ENCODE results near the gene EPHA6. TPM values are rescaled to one million over a fixed set of nuclear protein-coding genes. Genes with fewer than 3 reads are reported as not detected.

EPHA6 gene
- total and polyA plus RNA-seq, 7 experiments from 2014 or later, result not detected

- ATAC-seq, result no peak
- POLR2A ChIA-PET, result no interaction called here
Measured at GRCh38 chr3:97125902-97126499, 311.6 kb downstream of the EPHA6 start.

GRCh38 chr3:97131476-97131875 is 317.1 kb downstream of the EPHA6 start:
- Histone ChIP-seq H3K27me3 (ENCODE audit: control insufficient read depth in 2 of 2, insufficient read depth in 2 of 2, low read length in 2 of 2) (no peaks in the 10 kb centered on the region), H3K9me3 (ENCODE audit: control insufficient read depth in 2 of 3, low read length in 3 of 3) (no peaks in the 10 kb centered on the region), H3K4me3 (ENCODE audit: low read length) (no peak overlapping the region), H3K36me3 (ENCODE audit: control insufficient read depth in 2 of 3, insufficient read depth in 3 of 3, low read length in 3 of 3) (no peaks in the 10 kb centered on the region), H3K27ac (ENCODE audit: low read depth, low read length) (no peak overlapping the region), H3K4me1 (ENCODE audit: control insufficient read depth in 2 of 2, insufficient read depth in 2 of 2, low read length in 2 of 2) (no peaks in the 10 kb centered on the region)
- H3K36me3 Mint-ChIP-seq, result no peaks in the 10 kb centered on the region
- no peak overlapping the region for H3K27ac Mint-ChIP-seq
- intact Hi-C loops (cut with micrococcal nuclease), result no loop called here
- H3K4me1 Mint-ChIP-seq, result no peaks in the 10 kb centered on the region
- POLR2A ChIA-PET, result no interaction called here
- DNase-seq (no peak), ATAC-seq (no peak)
- peaks cover 0 to 4% (median 0%) of the 10 kb centered on the region in 11 donors for H3K9me3 Mint-ChIP-seq
- no peaks in the 10 kb centered on the region for H3K27me3 Mint-ChIP-seq
- CTCF ChIA-PET, result no interaction called here
- H3K4me3 Mint-ChIP-seq, result no peak overlapping the region

More at GRCh38 chr3:97125902-97126499, 311.6 kb downstream of the EPHA6 start:
- H3K4me1 ChIP-seq (ENCODE audit: control insufficient read depth in 2 of 2, insufficient read depth in 2 of 2, low read length in 2 of 2), result no peaks in the 10 kb centered on the region
- no peaks in the 10 kb centered on the region for H3K36me3 ChIP-seq (ENCODE audit: control insufficient read depth in 2 of 3, insufficient read depth in 3 of 3, low read length in 3 of 3)
- H3K27me3 ChIP-seq (ENCODE audit: control insufficient read depth in 2 of 2, insufficient read depth in 2 of 2, low read length in 2 of 2), result no peaks in the 10 kb centered on the region
- H3K27ac ChIP-seq (ENCODE audit: low read depth, low read length), result no peak overlapping the region
- no peak overlapping the region for H3K4me3 Mint-ChIP-seq
- intact Hi-C loops (cut with micrococcal nuclease), result no loop called here
- peaks cover 0 to 12% (median 0%) of the 10 kb centered on the region in 11 donors for H3K9me3 Mint-ChIP-seq
- no peaks in the 10 kb centered on the region for H3K27me3 Mint-ChIP-seq
- DNase-seq, result no peak
- no peak overlapping the region for H3K4me3 ChIP-seq (ENCODE audit: low read length)
- H3K27ac Mint-ChIP-seq, result no peak overlapping the region
- H3K36me3 Mint-ChIP-seq, result no peaks in the 10 kb centered on the region
- no peaks in the 10 kb centered on the region for H3K4me1 Mint-ChIP-seq
- no peaks in the 10 kb centered on the region for H3K9me3 ChIP-seq (ENCODE audit: control insufficient read depth in 2 of 3, low read length in 3 of 3)
- CTCF ChIA-PET, result no interaction called here

GRCh38 chr3:97138914-97139541 is 324.6 kb downstream of the EPHA6 start:
- peaks cover 2 to 36% (median 16%) of the 10 kb centered on the region in 11 donors for H3K9me3 Mint-ChIP-seq
- no peaks in the 10 kb centered on the region for H3K27me3 Mint-ChIP-seq
- no peaks in the 10 kb centered on the region for H3K36me3 ChIP-seq (ENCODE audit: control insufficient read depth in 2 of 3, insufficient read depth in 3 of 3, low read length in 3 of 3)
- ChIA-PET CTCF (no interaction called here), POLR2A (no interaction called here)
- no peak for DNase-seq
- H3K4me3 ChIP-seq (ENCODE audit: low read length), result no peak overlapping the region
- H3K27ac ChIP-seq (ENCODE audit: low read depth, low read length), result no peak overlapping the region
- peaks cover 0 to 11% (median 3%) of the 10 kb centered on the region in 3 experiments for H3K9me3 ChIP-seq (ENCODE audit: control insufficient read depth in 2 of 3, low read length in 3 of 3)
- H3K36me3 Mint-ChIP-seq, result no peaks in the 10 kb centered on the region
- no peak overlapping the region for H3K27ac Mint-ChIP-seq
- H3K4me3 Mint-ChIP-seq, result no peak overlapping the region
- intact Hi-C loops (cut with micrococcal nuclease), result no loop called here
- no peak for ATAC-seq
- no peaks in the 10 kb centered on the region for H3K4me1 Mint-ChIP-seq
- H3K4me1 ChIP-seq (ENCODE audit: control insufficient read depth in 2 of 2, insufficient read depth in 2 of 2, low read length in 2 of 2), result no peaks in the 10 kb centered on the region
- H3K27me3 ChIP-seq (ENCODE audit: control insufficient read depth in 2 of 2, insufficient read depth in 2 of 2, low read length in 2 of 2), result no peaks in the 10 kb centered on the region

GRCh38 chr3:97148931-97149330 is 334.5 kb downstream of the EPHA6 start:
- ChIA-PET POLR2A (no interaction called here), CTCF (no interaction called here)
- H3K27ac Mint-ChIP-seq, result no peak overlapping the region
- Histone ChIP-seq H3K27me3 (ENCODE audit: control insufficient read depth in 2 of 2, insufficient read depth in 2 of 2, low read length in 2 of 2) (no peaks in the 10 kb centered on the region), H3K27ac (ENCODE audit: low read depth, low read length) (no peak overlapping the region), H3K4me3 (ENCODE audit: low read length) (no peak overlapping the region), H3K4me1 (ENCODE audit: control insufficient read depth in 2 of 2, insufficient read depth in 2 of 2, low read length in 2 of 2) (no peaks in the 10 kb centered on the region), H3K9me3 (ENCODE audit: control insufficient read depth in 2 of 3, low read length in 3 of 3) (no peaks in the 10 kb centered on the region), H3K36me3 (ENCODE audit: control insufficient read depth in 2 of 3, insufficient read depth in 3 of 3, low read length in 3 of 3) (no peaks in the 10 kb centered on the region)
- H3K4me1 Mint-ChIP-seq, result no peaks in the 10 kb centered on the region
- intact Hi-C loops (cut with micrococcal nuclease), result no loop called here
- peaks cover 0 to 9% (median 5%) of the 10 kb centered on the region in 11 donors for H3K9me3 Mint-ChIP-seq
- no peaks in the 10 kb centered on the region for H3K27me3 Mint-ChIP-seq
- H3K4me3 Mint-ChIP-seq, result no peak overlapping the region
- ATAC-seq (no peak), DNase-seq (no peak)
- H3K36me3 Mint-ChIP-seq, result no peaks in the 10 kb centered on the region

- intact Hi-C loops (cut with micrococcal nuclease), result no loop called here
- H3K4me1 Mint-ChIP-seq, result no peaks in the 10 kb centered on the region
- no peak overlapping the region for H3K4me3 Mint-ChIP-seq
- no peak for ATAC-seq
- H3K4me3 ChIP-seq (ENCODE audit: low read length), result no peak overlapping the region
- H3K36me3 ChIP-seq (ENCODE audit: control insufficient read depth in 2 of 3, insufficient read depth in 3 of 3, low read length in 3 of 3), result no peaks in the 10 kb centered on the region
- H3K9me3 Mint-ChIP-seq, result peaks cover 0 to 12% (median 5%) of the 10 kb centered on the region in 11 donors
- DNase-seq, result no peak
- ChIA-PET CTCF (no interaction called here), POLR2A (no interaction called here)
- no peak overlapping the region for H3K27ac Mint-ChIP-seq
- no peaks in the 10 kb centered on the region for H3K36me3 Mint-ChIP-seq
- no peaks in the 10 kb centered on the region for H3K27me3 ChIP-seq (ENCODE audit: control insufficient read depth in 2 of 2, insufficient read depth in 2 of 2, low read length in 2 of 2)
- H3K27ac ChIP-seq (ENCODE audit: low read depth, low read length), result no peak overlapping the region
- no peaks in the 10 kb centered on the region for H3K9me3 ChIP-seq (ENCODE audit: control insufficient read depth in 2 of 3, low read length in 3 of 3)
- no peaks in the 10 kb centered on the region for H3K4me1 ChIP-seq (ENCODE audit: control insufficient read depth in 2 of 2, insufficient read depth in 2 of 2, low read length in 2 of 2)
- H3K27me3 Mint-ChIP-seq, result no peaks in the 10 kb centered on the region
Measured at GRCh38 chr3:97161169-97161568, 346.8 kb downstream of the EPHA6 start.

- H3K36me3 Mint-ChIP-seq, result no peaks in the 10 kb centered on the region
- CTCF ChIA-PET, result no interaction called here
- H3K9me3 ChIP-seq (ENCODE audit: control insufficient read depth in 2 of 3, low read length in 3 of 3), result peaks cover 0 to 5% (median 0%) of the 10 kb centered on the region in 3 experiments
- POLR2A ChIA-PET, result no interaction called here
- DNase-seq, result no peak
- H3K27ac ChIP-seq (ENCODE audit: low read depth, low read length), result no peak overlapping the region
- H3K4me1 Mint-ChIP-seq, result no peaks in the 10 kb centered on the region
- H3K27me3 ChIP-seq (ENCODE audit: control insufficient read depth in 2 of 2, insufficient read depth in 2 of 2, low read length in 2 of 2), result no peaks in the 10 kb centered on the region
- no peaks in the 10 kb centered on the region for H3K36me3 ChIP-seq (ENCODE audit: control insufficient read depth in 2 of 3, insufficient read depth in 3 of 3, low read length in 3 of 3)
- H3K4me1 ChIP-seq (ENCODE audit: control insufficient read depth in 2 of 2, insufficient read depth in 2 of 2, low read length in 2 of 2), result no peaks in the 10 kb centered on the region
- no peak overlapping the region for H3K4me3 ChIP-seq (ENCODE audit: low read length)
- ATAC-seq, result no peak
- no peaks in the 10 kb centered on the region for H3K27me3 Mint-ChIP-seq
- H3K4me3 Mint-ChIP-seq, result no peak overlapping the region
- H3K9me3 Mint-ChIP-seq, result peaks cover 10 to 51% (median 19%) of the 10 kb centered on the region in 11 donors
- no peak overlapping the region for H3K27ac Mint-ChIP-seq
- intact Hi-C loops (cut with micrococcal nuclease), result no loop called here
Measured at GRCh38 chr3:97177242-97177641, 362.8 kb downstream of the EPHA6 start.

- Histone ChIP-seq H3K4me1 (ENCODE audit: control insufficient read depth in 2 of 2, insufficient read depth in 2 of 2, low read length in 2 of 2) (no peaks in the 10 kb centered on the region), H3K36me3 (ENCODE audit: control insufficient read depth in 2 of 3, insufficient read depth in 3 of 3, low read length in 3 of 3) (no peaks in the 10 kb centered on the region), H3K27ac (ENCODE audit: low read depth, low read length) (no peak overlapping the region), H3K4me3 (ENCODE audit: low read length) (no peak overlapping the region), H3K9me3 (ENCODE audit: control insufficient read depth in 2 of 3, low read length in 3 of 3) (peaks cover 0 to 5% (median 0%) of the 10 kb centered on the region in 3 experiments), H3K27me3 (ENCODE audit: control insufficient read depth in 2 of 2, insufficient read depth in 2 of 2, low read length in 2 of 2) (no peaks in the 10 kb centered on the region)
- intact Hi-C loops (cut with micrococcal nuclease), result no loop called here
- no peak overlapping the region for H3K4me3 Mint-ChIP-seq
- ATAC-seq (no peak), DNase-seq (no peak)
- H3K27me3 Mint-ChIP-seq, result no peaks in the 10 kb centered on the region
- CTCF ChIA-PET, result no interaction called here
- H3K36me3 Mint-ChIP-seq, result no peaks in the 10 kb centered on the region
- H3K27ac Mint-ChIP-seq, result no peak overlapping the region
- H3K4me1 Mint-ChIP-seq, result no peaks in the 10 kb centered on the region
- POLR2A ChIA-PET, result no interaction called here
- peaks cover 7 to 39% (median 19%) of the 10 kb centered on the region in 11 donors for H3K9me3 Mint-ChIP-seq
Measured at GRCh38 chr3:97181704-97182103, 367.3 kb downstream of the EPHA6 start.

Measured in naive thymus-derived CD4-positive, alpha-beta T cell (primary cell).